NCI-H460 (cell line): ENCODE data around the gene TMA7B. TPM values are rescaled to one million over a fixed set of nuclear protein-coding genes. Genes with fewer than 3 reads are reported as not detected.
A peak's percentile ranks its signal among the peaks of the same experiment; 100 is the strongest.

Experiments
- DNase-seq: peaks from one replicate; pipeline ENCODE4 v3.0.0-alpha.2; 2016; ENCODE audit warnings: low read depth; ENCODE audit errors: extremely low read depth
- total RNA-seq: library from RNA; depleted of rRNA; stranded (reverse); fragments of >200 nt; shearing (Covaris generic); gene quantifications from 2 replicates; pipeline ENCODE4 v1.2.3, GENCODE V29; 2014

TMA7B gene
- total RNA-seq, 1 experiment from 2014 or later: not detected

- DNase-seq: peak; percentile 24
These were observed 27.1 kb upstream of the TMA7B start for GRCh38 chr22:39932918-39933649.

- DNase-seq: no peak
These were observed 26.5 kb upstream of the TMA7B start for GRCh38 chr22:39933741-39934140.

- no peak for DNase-seq
These were observed 25.1 kb upstream of the TMA7B start for GRCh38 chr22:39935116-39935515.

GRCh38 chr22:39935612-39936011 lies 24.6 kb upstream of the TMA7B start:
- DNase-seq: no peak

GRCh38 chr22:39936523-39937145 lies 23.6 kb upstream of the TMA7B start:
- DNase-seq: no peak

- no peak for DNase-seq
These were observed 22.3 kb upstream of the TMA7B start for GRCh38 chr22:39937906-39938305.

GRCh38 chr22:39938509-39939111 lies 21.6 kb upstream of the TMA7B start:
- DNase-seq: no peak

- no peak for DNase-seq
These were observed 20.4 kb upstream of the TMA7B start for GRCh38 chr22:39939830-39940229.

- no peak for DNase-seq
These were observed 19.4 kb upstream of the TMA7B start for GRCh38 chr22:39940757-39941305.

GRCh38 chr22:39941601-39942000 lies 18.6 kb upstream of the TMA7B start:
- DNase-seq: no peak

GRCh38 chr22:39942439-39943230 lies 17.6 kb upstream of the TMA7B start:
- DNase-seq: no peak

GRCh38 chr22:39943337-39943736 lies 16.9 kb upstream of the TMA7B start:
- DNase-seq: no peak

GRCh38 chr22:39943953-39944872 lies 16.0 kb upstream of the TMA7B start:
- no peak for DNase-seq

- no peak for DNase-seq
These were observed 14.1 kb upstream of the TMA7B start for GRCh38 chr22:39946126-39946502.

GRCh38 chr22:39946503-39947219 lies 13.5 kb upstream of the TMA7B start:
- DNase-seq: no peak

- DNase-seq: no peak
These were observed 12.7 kb upstream of the TMA7B start for GRCh38 chr22:39947220-39948216.

GRCh38 chr22:39949964-39950737 lies 10.0 kb upstream of the TMA7B start:
- DNase-seq: no peak
